ENCODE measurements around the gene DNTTIP2.
"Not testable (repeated sequence)": the region's sequence is repeated elsewhere in the genome, so short reads cannot be mapped to it uniquely, and the experiment has no call there.

- TF ChIP-seq CTCF (IDR thresholded peaks at IDR 0.05; ENCODE audit: low read depth, low read length, poor library complexity, severe bottlenecking); EZH2phosphoT487 (IDR thresholded peaks at IDR 0.05; ENCODE audit: borderline replicate concordance, low read length): not testable (repeated sequence)
These were observed 21.4 kb downstream of the DNTTIP2 start for GRCh38 chr1:93857653-93858052.

Measured in DOHH2 (cell line).